H1 (cell line): Measurements from ENCODE around the gene USH2A. TPM values are rescaled to one million over a fixed set of nuclear protein-coding genes. Genes with fewer than 3 reads are reported as not detected.

ENCODE experiments used
- CHD2 ChIP-seq: IDR thresholded peaks from 2 replicates; pipeline ENCODE4 v1.6.1; 2012; ENCODE audit warnings: low read length, improper control_type of control experiment
- FOSL1 ChIP-seq: IDR thresholded peaks from 2 replicates; pipeline ENCODE4 v1.6.1; 2011; ENCODE audit warnings: mild to moderate bottlenecking, low read depth, low read length, moderate library complexity; ENCODE audit not compliant: insufficient read depth
- KDM1A ChIP-seq: fragments of 200-600, 300-600 bp; sonication (generic); IDR thresholded peaks from 2 replicates; pipeline ENCODE4 v1.7.1; 2016; ENCODE audit warnings: mild to moderate bottlenecking, low read length, borderline replicate concordance
- NRF1 ChIP-seq: IDR thresholded peaks from 2 replicates; pipeline ENCODE4 v1.6.1; 2011; ENCODE audit warnings: mild to moderate bottlenecking, low read depth, low read length, improper control_type of control experiment
- SP1 ChIP-seq: IDR thresholded peaks from 2 replicates; pipeline ENCODE4 v1.6.1; 2011; ENCODE audit warnings: low read depth, low read length
- TAF1 ChIP-seq: IDR thresholded peaks from 2 replicates; pipeline ENCODE4 v1.6.1; 2011; ENCODE audit warnings: mild to moderate bottlenecking, low read depth, low read length
- TAF7 ChIP-seq: optimal IDR thresholded peaks from 2 replicates; pipeline ENCODE3; 2011; ENCODE audit warnings: low read depth, mild to moderate bottlenecking, inconsistent platforms, low read length, moderate library complexity, borderline replicate concordance
- YY1 ChIP-seq: IDR thresholded peaks from 2 replicates; pipeline ENCODE4 v1.6.1; 2011; ENCODE audit warnings: low read depth, mild to moderate bottlenecking, low read length
- polyA plus RNA-seq, 7 experiments: library from polyadenylated mRNA; depleted of rRNA in 3 of 7; stranded (reverse) in 5 of 7; unstranded in 2 of 7; fragments of >200 nt in 5 of 7; fragments of 200-250 nt in 2 of 7; gene quantifications; 1 replicate in 5 of 7; 2 replicates in 1 of 7; 4 replicates in 1 of 7; pipeline versions ENCODE4 v1.2.1 to v1.2.3, GENCODE V29; 2011 to 2013; ENCODE audit warnings: missing spikeins in 2 of 7, mixed read lengths in 2 of 7
- total RNA-seq: library from RNA; stranded (reverse); fragmentation: NEBNext Ultra II Directional; extraction: Animal tissue kit (Norgen Biotek cat#: 25700); gene quantifications from 2 replicates; pipeline ENCODE4 v1.2.1, GENCODE V29; 2021
- TF ChIP-seq, protein P1 (sequence below): fragments of 300-600 bp; sonication (generic); IDR thresholded peaks from 2 replicates; pipeline ENCODE4 v1.7.1; 2012; ENCODE audit warnings: low read length, moderate library complexity, mild to moderate bottlenecking, inconsistent platforms; ENCODE audit not compliant: insufficient replicate concordance
- TF ChIP-seq, protein P2 (sequence below): IDR thresholded peaks from 2 replicates; pipeline ENCODE4 v1.6.1; 2011; ENCODE audit warnings: low read depth, mild to moderate bottlenecking, low read length; ENCODE audit not compliant: insufficient read depth

Gene USH2A
- total and polyA plus RNA-seq, 2 of the 8 experiments (the other 6 are each of a cell fraction or from before 2014, with no cell fraction given), result 0.02 to 0.17 TPM

DNA sequence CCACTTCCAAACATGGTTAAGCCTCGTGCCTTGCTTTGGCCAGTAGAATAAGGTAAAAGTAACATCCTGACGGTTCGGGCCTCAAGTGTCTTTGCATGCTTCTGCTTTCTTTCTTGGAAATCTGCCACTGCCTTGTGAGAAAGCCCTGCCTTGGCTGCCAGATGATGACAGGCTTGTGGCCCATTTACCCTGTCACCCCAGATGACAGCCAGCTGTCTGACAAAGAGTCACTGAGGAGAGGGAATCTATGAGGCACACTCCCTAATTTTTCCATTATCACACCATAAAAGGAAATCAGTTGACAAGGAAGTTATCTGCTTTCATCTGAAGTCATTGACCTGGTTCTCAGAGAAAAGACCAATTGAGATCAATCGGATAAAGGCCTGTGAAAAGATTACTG, 199.8 kb downstream of the USH2A start (continued):
- TF ChIP-seq, protein P1, sequence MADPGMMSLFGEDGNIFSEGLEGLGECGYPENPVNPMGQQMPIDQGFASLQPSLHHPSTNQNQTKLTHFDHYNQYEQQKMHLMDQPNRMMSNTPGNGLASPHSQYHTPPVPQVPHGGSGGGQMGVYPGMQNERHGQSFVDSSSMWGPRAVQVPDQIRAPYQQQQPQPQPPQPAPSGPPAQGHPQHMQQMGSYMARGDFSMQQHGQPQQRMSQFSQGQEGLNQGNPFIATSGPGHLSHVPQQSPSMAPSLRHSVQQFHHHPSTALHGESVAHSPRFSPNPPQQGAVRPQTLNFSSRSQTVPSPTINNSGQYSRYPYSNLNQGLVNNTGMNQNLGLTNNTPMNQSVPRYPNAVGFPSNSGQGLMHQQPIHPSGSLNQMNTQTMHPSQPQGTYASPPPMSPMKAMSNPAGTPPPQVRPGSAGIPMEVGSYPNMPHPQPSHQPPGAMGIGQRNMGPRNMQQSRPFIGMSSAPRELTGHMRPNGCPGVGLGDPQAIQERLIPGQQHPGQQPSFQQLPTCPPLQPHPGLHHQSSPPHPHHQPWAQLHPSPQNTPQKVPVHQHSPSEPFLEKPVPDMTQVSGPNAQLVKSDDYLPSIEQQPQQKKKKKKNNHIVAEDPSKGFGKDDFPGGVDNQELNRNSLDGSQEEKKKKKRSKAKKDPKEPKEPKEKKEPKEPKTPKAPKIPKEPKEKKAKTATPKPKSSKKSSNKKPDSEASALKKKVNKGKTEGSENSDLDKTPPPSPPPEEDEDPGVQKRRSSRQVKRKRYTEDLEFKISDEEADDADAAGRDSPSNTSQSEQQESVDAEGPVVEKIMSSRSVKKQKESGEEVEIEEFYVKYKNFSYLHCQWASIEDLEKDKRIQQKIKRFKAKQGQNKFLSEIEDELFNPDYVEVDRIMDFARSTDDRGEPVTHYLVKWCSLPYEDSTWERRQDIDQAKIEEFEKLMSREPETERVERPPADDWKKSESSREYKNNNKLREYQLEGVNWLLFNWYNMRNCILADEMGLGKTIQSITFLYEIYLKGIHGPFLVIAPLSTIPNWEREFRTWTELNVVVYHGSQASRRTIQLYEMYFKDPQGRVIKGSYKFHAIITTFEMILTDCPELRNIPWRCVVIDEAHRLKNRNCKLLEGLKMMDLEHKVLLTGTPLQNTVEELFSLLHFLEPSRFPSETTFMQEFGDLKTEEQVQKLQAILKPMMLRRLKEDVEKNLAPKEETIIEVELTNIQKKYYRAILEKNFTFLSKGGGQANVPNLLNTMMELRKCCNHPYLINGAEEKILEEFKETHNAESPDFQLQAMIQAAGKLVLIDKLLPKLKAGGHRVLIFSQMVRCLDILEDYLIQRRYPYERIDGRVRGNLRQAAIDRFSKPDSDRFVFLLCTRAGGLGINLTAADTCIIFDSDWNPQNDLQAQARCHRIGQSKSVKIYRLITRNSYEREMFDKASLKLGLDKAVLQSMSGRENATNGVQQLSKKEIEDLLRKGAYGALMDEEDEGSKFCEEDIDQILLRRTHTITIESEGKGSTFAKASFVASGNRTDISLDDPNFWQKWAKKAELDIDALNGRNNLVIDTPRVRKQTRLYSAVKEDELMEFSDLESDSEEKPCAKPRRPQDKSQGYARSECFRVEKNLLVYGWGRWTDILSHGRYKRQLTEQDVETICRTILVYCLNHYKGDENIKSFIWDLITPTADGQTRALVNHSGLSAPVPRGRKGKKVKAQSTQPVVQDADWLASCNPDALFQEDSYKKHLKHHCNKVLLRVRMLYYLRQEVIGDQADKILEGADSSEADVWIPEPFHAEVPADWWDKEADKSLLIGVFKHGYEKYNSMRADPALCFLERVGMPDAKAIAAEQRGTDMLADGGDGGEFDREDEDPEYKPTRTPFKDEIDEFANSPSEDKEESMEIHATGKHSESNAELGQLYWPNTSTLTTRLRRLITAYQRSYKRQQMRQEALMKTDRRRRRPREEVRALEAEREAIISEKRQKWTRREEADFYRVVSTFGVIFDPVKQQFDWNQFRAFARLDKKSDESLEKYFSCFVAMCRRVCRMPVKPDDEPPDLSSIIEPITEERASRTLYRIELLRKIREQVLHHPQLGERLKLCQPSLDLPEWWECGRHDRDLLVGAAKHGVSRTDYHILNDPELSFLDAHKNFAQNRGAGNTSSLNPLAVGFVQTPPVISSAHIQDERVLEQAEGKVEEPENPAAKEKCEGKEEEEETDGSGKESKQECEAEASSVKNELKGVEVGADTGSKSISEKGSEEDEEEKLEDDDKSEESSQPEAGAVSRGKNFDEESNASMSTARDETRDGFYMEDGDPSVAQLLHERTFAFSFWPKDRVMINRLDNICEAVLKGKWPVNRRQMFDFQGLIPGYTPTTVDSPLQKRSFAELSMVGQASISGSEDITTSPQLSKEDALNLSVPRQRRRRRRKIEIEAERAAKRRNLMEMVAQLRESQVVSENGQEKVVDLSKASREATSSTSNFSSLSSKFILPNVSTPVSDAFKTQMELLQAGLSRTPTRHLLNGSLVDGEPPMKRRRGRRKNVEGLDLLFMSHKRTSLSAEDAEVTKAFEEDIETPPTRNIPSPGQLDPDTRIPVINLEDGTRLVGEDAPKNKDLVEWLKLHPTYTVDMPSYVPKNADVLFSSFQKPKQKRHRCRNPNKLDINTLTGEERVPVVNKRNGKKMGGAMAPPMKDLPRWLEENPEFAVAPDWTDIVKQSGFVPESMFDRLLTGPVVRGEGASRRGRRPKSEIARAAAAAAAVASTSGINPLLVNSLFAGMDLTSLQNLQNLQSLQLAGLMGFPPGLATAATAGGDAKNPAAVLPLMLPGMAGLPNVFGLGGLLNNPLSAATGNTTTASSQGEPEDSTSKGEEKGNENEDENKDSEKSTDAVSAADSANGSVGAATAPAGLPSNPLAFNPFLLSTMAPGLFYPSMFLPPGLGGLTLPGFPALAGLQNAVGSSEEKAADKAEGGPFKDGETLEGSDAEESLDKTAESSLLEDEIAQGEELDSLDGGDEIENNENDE, result no peak
- no peak for TF ChIP-seq SP1
- TF ChIP-seq KDM1A, result no peak
- TF ChIP-seq, protein P2, sequence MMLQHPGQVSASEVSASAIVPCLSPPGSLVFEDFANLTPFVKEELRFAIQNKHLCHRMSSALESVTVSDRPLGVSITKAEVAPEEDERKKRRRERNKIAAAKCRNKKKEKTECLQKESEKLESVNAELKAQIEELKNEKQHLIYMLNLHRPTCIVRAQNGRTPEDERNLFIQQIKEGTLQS, result no peak
- TF ChIP-seq NRF1, result no peak
- no peak for TF ChIP-seq TAF7
- TF ChIP-seq YY1, result no peak
- TF ChIP-seq CHD2, result no peak
- no peak for TF ChIP-seq TAF1
- TF ChIP-seq FOSL1, result no peak
